Uterus (tissue), 2 donors: ENCODE measurements around the gene SCN5A.

ENCODE experiments used
- POLR2A ChIP-seq, 2 donors: fragments of 450-650 bp; IDR thresholded peaks; one replicate each; pipeline ENCODE4 v1.6.1; 2016; ENCODE audit warnings: antibody characterized with exemption in 2 of 2, mild to moderate bottlenecking in 1 of 2, moderate library complexity in 1 of 2
- TF ChIP-seq, protein P1 (sequence below), 4 experiments: fragments of 200-600 bp in 2 of 4; fragments of 450-650 bp in 2 of 4; sonication (generic) in 2 of 4; IDR thresholded peaks; one replicate each; pipeline ENCODE4 v1.5.1; 2016 to 2019; ENCODE audit warnings: antibody characterized with exemption in 4 of 4, mild to moderate bottlenecking in 2 of 4, moderate library complexity in 1 of 4

DNA sequence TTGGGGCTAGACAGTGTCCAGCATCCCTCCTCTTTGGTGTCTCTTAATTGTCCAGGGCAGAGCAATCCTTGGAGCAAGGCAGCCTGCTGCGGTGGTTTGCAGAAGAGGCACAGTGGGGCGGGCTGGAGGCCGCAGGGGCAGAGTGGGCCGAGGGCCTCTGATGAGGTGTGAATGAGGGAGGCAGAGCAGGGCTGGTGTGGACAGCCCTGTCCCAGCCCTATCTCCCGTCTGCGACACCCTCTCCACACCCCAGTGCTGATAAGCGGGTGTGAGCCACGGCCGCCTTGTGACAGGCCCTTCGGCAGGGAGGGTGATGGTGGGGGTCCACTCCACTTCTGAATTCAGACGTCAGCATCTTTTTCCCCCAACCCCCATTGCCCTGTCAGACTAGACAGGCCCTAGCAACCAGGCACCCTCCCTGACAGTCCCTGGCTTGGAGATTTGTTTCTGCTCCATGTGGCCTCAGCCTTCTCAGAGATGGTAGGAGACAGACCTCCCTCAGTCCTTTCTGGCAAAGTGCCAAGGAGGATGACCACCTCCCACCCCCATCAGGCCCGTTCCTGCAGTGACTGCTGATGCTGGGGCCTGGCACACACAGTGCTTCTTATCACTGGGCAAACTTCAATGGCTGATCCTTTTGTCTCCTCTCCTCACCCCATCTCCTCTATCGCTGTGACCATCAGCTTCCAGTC lies 116.1 kb downstream of the SCN5A start:
- TF ChIP-seq, protein P1, sequence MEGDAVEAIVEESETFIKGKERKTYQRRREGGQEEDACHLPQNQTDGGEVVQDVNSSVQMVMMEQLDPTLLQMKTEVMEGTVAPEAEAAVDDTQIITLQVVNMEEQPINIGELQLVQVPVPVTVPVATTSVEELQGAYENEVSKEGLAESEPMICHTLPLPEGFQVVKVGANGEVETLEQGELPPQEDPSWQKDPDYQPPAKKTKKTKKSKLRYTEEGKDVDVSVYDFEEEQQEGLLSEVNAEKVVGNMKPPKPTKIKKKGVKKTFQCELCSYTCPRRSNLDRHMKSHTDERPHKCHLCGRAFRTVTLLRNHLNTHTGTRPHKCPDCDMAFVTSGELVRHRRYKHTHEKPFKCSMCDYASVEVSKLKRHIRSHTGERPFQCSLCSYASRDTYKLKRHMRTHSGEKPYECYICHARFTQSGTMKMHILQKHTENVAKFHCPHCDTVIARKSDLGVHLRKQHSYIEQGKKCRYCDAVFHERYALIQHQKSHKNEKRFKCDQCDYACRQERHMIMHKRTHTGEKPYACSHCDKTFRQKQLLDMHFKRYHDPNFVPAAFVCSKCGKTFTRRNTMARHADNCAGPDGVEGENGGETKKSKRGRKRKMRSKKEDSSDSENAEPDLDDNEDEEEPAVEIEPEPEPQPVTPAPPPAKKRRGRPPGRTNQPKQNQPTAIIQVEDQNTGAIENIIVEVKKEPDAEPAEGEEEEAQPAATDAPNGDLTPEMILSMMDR (IDR thresholded peaks at IDR 0.05): no peak
- TF ChIP-seq POLR2A (IDR thresholded peaks at IDR 0.05): no peak
